DMS153 (cell line): ENCODE data around the gene SRGAP1.
"Not testable (repeated sequence)": the region's sequence is repeated elsewhere in the genome, so short reads cannot be mapped to it uniquely, and the experiment has no call there.

ENCODE experiments used
- DNase-seq: peaks from one replicate; lab custom pipeline; 2025; lab: John Stamatoyannopoulos, UW

Gene SRGAP1

GRCh38 chr12:63838411-63838810, 6.1 kb upstream of the SRGAP1 start:
- DNase-seq = no peak

GRCh38 chr12:63841011-63841410, 3.5 kb upstream of the SRGAP1 start:
- DNase-seq = no peak

GRCh38 chr12:63841571-63841970, 2.9 kb upstream of the SRGAP1 start:
- no peak for DNase-seq

- DNase-seq = not testable (repeated sequence)
Observed at GRCh38 chr12:63842750-63843149, 1.8 kb upstream of the SRGAP1 start.

GRCh38 chr12:63843254-63843720, 1.2 kb upstream of the SRGAP1 start:
- no peak for DNase-seq

- DNase-seq = peak; percentile 92
Observed at GRCh38 chr12:63843721-63844390, 644 bp upstream of the SRGAP1 start.

GRCh38 chr12:63845726-63846125, 1.2 kb downstream of the SRGAP1 start:
- DNase-seq = no peak

- no peak for DNase-seq
Observed at GRCh38 chr12:63846238-63846967, 1.9 kb downstream of the SRGAP1 start.

GRCh38 chr12:63848450-63848849, 4.0 kb downstream of the SRGAP1 start:
- DNase-seq = no peak

- no peak for DNase-seq
Observed at GRCh38 chr12:63849106-63849620, 4.7 kb downstream of the SRGAP1 start.

- no peak for DNase-seq
Observed at GRCh38 chr12:63849641-63850040, 5.1 kb downstream of the SRGAP1 start.

GRCh38 chr12:63853978-63854377, 9.5 kb downstream of the SRGAP1 start:
- DNase-seq = no peak

- no peak for DNase-seq
Observed at GRCh38 chr12:63855299-63855698, 10.8 kb downstream of the SRGAP1 start.

- DNase-seq = no peak
Observed at GRCh38 chr12:63857771-63858670, 13.5 kb downstream of the SRGAP1 start.

GRCh38 chr12:63859880-63860279, 15.4 kb downstream of the SRGAP1 start:
- not testable (repeated sequence) for DNase-seq

GRCh38 chr12:63862187-63862968, 17.9 kb downstream of the SRGAP1 start:
- DNase-seq = no peak

GRCh38 chr12:63862969-63863230, 18.4 kb downstream of the SRGAP1 start:
- DNase-seq = no peak

GRCh38 chr12:63863658-63864453, 19.4 kb downstream of the SRGAP1 start:
- DNase-seq = no peak

GRCh38 chr12:63864454-63864706, 19.9 kb downstream of the SRGAP1 start:
- DNase-seq = no peak

- DNase-seq = no peak
Observed at GRCh38 chr12:63865448-63865847, 20.9 kb downstream of the SRGAP1 start.

- no peak for DNase-seq
Observed at GRCh38 chr12:63867053-63867452, 22.6 kb downstream of the SRGAP1 start.
